Left lobe of liver (tissue), 2 donors: Measurements from ENCODE around the gene FAM9C. TPM values are rescaled to one million over a fixed set of nuclear protein-coding genes. Genes with fewer than 3 reads are reported as not detected.

ENCODE experiments used
- ATAC-seq: fragments of 200-7000 bp; cut with Tn5 transposase; one replicate; pipeline ENCODE4 v1.9.1; 2020; ENCODE audit warnings: mild to moderate bottlenecking, moderate library complexity
- DNase-seq: peaks from one replicate; pipeline ENCODE4 v3.0.0-alpha.2; 2020; ENCODE audit warnings: low spot score
- total RNA-seq: library from RNA; stranded (reverse); gene quantifications from one replicate; pipeline ENCODE4 v1.2.1, GENCODE V29; 2021
- donor health status: DM: no; HTN: no; CAD: no; lungs with moderate emphysema.
- donor health status: DM: no; HTN: yes; CAD: no.

FAM9C gene
- total RNA-seq, 1 donor from 2014 or later: not detected

GRCh38 chrX:13008851-13009250, 35.6 kb downstream of the FAM9C start:
- ATAC-seq (no peak), DNase-seq (no peak)

DNA sequence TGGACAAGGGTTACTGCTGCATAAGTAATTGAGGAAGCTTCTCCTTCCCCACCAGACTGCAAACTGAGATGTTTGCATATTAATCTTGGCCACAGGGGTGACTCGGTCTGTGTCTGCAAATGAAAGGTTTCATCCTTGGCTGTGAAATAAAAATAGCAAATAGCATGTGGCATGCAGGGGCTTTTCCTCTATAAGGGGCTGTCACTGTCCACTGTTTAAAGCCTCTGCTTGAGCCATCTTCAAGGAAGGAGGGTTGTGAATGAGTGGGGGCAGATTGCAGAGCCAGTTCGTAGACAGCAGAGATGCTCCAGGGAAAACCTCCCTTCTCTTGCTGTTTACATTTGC, 36.3 kb downstream of the FAM9C start:
- ATAC-seq (no peak), DNase-seq (no peak)

DNA sequence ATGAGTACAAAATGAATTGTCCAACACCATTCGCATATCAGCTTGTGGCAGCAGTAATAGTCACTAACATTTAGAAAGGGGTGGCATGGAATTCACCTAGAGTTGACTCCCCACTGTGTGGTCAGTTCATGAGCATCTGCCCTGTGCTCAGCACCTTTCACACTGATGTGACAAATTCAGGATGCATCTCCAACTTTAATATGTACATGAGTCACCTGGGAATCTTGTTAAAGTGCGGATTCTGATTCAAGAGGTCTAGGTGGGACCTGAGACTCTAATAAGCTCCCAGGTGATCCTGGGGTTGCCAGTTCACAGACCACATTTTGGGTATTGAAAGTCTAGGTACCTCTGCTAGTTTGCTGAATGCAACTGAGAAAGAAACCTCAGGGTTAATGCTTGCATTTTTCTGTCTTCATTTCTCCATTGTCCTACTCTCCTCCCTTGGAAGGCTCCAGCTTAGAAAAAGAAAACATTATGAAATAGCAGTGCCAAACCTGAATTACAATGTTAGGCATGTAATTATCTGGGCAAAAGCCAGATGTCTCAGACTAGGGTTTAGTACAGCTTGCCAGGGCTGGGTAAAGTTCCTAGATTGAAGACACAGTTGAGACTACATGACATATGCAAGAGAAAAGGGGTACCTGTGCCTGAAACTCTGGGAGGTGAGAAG, 36.8 kb downstream of the FAM9C start:
- no peak for DNase-seq

GRCh38 chrX:13005661-13006473, 38.6 kb downstream of the FAM9C start:
- DNase-seq (no peak), ATAC-seq (no peak)

More for the DNA sequence above, 36.8 kb downstream of the FAM9C start:
- peak; percentile 69 for ATAC-seq

DNA sequence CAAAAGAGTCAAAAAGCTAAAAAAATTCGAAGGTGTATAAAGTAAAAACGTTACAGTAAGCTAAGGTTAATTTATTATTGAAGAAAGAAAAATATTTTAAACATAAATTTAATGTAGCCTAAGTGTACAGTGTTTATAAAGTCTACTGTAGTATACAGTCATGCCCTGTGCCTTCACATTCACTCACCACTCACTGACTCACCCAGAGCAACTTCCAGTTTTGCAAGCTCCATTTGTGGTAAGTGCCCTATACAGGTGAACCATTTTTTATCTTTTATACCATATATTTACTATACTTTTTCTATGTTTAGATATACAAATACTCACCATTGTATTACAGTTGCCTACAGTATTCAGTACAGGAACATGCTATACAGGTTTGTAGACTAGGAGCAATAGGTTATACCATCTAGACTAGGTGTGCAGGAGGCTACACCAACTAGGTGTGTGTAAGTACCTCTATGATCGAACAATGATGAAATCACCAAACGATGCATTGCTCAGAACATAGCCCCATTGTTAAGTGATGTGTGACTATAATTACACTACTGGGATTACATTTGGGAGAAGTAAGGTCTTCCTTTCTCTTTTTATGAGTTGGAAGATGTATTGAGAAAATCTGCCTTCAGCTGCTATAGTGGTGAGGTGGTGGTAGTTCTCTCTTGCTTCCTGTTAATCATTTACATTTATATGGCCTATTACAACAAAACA, 42.3 kb downstream of the FAM9C start:
- ATAC-seq (no peak), DNase-seq (no peak)

DNA sequence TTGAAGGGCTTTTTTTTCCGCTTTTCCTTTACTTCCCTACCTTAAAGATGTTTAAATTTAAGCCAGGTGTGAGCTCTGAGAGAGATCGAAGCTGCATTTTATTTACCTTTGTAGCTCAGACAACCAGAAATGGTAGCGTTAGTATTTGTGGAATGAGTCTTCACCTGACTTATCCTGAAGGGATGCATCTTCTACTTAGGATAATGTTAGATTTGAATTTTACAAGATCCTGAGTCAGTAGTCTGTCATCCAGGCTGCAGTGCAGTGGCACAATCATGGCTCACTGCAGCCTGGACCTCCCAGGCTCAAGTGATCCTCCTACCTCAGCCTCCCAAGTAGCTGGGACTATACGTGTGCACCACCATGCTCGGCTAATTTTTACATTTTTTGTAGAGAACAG, 43.3 kb downstream of the FAM9C start:
- ATAC-seq: no peak
- no peak for DNase-seq

- DNase-seq: no peak
- no peak for ATAC-seq
Measured at GRCh38 chrX:13000301-13000811, 44.1 kb downstream of the FAM9C start.

- peak; percentile 56 for ATAC-seq
- no peak for DNase-seq
Measured at GRCh38 chrX:12999422-12999821, 45.0 kb downstream of the FAM9C start.

GRCh38 chrX:12997906-12998687, 46.3 kb downstream of the FAM9C start:
- ATAC-seq (peak; percentile 86), DNase-seq (no peak)

DNA sequence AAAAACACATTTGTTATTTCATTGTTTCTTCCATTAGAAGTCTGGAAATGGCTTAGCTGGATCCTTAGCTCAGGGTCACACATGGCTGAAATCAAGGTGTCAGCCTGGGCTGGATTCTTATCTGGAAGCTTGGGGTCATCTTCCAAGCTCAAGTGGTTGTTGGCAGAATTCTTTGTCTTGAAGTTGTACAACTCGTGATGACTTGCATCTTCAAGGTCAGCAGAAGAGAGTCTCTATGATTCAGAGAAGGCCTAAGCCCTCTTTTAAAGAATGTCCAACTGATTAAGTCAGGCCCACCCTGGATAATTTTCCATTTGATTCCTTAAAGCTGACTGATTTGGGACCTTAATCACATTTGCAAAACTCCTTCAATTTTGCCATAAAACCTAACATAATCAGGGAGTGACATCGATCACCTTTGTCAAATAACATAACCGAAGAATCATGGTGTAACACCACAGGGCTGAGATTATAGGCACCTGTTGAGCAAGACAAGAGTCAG, 47.4 kb downstream of the FAM9C start:
- no peak for DNase-seq
- ATAC-seq: no peak

GRCh38 chrX:12994321-12994720, 50.1 kb downstream of the FAM9C start:
- DNase-seq: no peak
- no peak for ATAC-seq

- no peak for DNase-seq
- ATAC-seq: no peak
Measured at GRCh38 chrX:12993826-12994225, 50.6 kb downstream of the FAM9C start.

DNA sequence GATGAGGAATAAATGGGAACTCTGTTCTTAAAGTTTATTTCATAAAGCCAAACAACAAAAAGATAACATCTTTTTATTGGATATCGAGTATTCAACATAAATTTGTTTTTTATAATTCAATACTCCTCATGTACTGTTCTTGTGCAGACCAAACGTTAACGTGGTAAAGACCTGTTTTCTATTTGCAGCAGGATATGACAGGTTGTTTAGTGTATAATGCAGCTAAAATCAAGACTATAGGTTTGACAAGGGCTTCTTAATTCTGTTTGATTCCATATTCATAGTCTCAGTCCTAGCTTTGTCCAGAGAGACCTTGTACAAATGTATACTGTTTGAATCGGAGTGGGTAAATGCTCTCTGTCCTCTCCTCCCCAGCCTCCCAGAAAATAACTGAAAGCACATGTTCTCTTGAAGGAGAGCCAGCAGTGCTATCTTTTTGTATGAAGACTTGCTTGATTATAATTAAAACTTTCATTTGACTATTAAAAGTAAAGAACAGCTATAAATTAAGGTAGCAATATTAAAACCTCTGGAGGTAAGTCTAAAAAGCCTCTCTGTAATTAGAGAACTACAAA, 51.8 kb downstream of the FAM9C start:
- no peak for DNase-seq
- no peak for ATAC-seq

DNA sequence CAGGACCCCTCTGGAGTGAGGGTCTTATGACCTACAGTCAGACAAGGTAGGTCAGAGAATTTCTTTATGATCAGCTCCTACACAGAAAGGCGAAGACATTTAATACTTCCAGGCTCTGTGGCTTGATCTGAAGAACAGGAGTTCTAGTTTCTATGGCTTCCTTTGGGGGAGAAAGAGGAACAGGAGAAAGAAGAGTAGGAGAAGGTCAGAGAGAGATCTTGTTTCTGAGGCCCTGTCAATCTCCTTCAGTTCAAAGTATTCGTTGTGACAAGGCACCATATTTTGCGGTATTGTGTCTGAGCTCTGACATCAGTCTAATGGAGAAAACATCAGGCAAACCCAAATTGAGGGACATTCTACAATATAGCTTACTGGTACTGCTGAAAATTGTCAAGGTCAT, 52.8 kb downstream of the FAM9C start:
- ATAC-seq: no peak
- DNase-seq: no peak

GRCh38 chrX:12989461-12989860, 55.0 kb downstream of the FAM9C start:
- ATAC-seq: no peak

DNA sequence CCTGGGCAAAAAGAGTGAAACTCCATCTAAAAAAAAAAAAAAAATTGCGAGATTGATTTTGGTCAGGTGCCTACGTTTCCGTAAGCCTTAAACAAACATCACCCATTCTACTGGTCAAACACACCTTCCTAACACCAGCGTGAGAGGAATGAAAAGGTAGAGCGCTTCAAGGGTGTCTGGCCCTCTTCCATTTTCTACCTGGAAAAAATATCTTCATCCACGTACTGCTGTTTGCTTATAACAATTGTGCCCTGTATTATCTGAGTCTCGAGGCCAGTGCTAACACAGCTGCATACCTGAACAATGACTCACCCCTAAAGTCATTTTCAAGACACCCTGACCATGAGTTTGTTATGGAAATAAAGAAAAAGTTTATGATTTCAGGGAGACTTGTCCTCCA, 55.6 kb downstream of the FAM9C start:
- DNase-seq (peak; percentile 64), ATAC-seq (peak; percentile 96)

More at GRCh38 chrX:12989461-12989860, 55.0 kb downstream of the FAM9C start:
- DNase-seq: no peak

DNA sequence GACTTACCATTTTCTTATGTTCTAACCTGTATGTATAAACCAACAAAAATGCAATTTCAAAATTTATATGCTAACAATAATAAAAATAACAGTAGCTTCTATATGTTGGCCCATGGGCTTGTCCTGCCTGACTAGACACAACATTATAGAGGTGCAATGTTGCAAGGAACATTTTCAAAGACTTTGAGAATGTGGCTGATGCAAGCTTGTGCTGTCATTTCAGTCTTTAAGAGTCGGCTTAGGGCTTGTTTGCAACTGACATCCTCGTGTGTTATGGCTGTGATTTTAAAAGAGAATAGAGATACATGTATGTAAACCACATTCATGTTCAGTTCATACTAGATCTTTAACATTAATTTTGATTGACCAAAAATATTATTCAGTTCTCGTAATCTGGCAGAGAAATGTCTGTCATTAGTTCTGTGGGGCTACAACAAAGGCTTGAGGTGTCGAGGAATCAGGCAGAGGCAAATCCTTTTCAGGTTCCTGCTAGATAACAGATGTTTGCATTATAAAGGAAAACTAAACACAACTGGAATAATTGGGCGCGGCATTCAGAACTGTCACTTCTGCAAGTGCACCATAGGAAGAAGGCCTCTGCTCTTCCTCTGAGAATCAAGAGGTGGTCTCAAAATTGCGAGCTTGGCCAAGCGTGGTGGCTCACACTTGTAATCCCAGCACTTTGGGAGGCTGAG, 56.4 kb downstream of the FAM9C start:
- ATAC-seq (peak; percentile 23), DNase-seq (no peak)

- ATAC-seq (no peak), DNase-seq (no peak)
Measured at GRCh38 chrX:12987340-12987739, 57.1 kb downstream of the FAM9C start.

- DNase-seq: no peak
Measured at GRCh38 chrX:12986886-12987285, 57.5 kb downstream of the FAM9C start.

More at GRCh38 chrX:12986886-12987285, 57.5 kb downstream of the FAM9C start:
- ATAC-seq: no peak
